Endothelial cell of umbilical vein (primary cell): Measurements from ENCODE around the gene SLC2A11. TPM values are rescaled to one million over a fixed set of nuclear protein-coding genes. Genes with fewer than 3 reads are reported as not detected.

Source experiments
- BruUV-seq: library from RNA; stranded (reverse); fragments of 400-500 nt; replicated peaks from 2 replicates; lab custom pipeline; 2021; lab: Mats Ljungman, UMichigan
- CTCF ChIA-PET: fragments of 300-600, 350-600 bp; sonication (Branson Sonifier 250); formaldehyde crosslinking; loops from one replicate; lab custom pipeline; 2021; ENCODE audit warnings: antibody characterized with exemption, inconsistent platforms; lab: Charles Lee
- POLR2A ChIA-PET: fragments of 300-600, 350-600 bp; sonication (Branson Sonifier 250); formaldehyde crosslinking; loops from one replicate; lab custom pipeline; 2021; ENCODE audit warnings: antibody characterized with exemption, inconsistent platforms; lab: Charles Lee
- DNase-seq: peaks from one replicate; pipeline ENCODE4 v3.0.0-alpha.2; 2011; ENCODE audit warnings: low read depth, low spot score
- FAIRE-seq: peaks from 2 replicates; lab custom pipeline; 2011; peaks lifted over from hg19 to GRCh38; lab: Jason Lieb, UNC
- H2AFZ ChIP-seq: 2 replicates; pipeline ENCODE4 v1.6.0; 2012; ENCODE audit warnings: low read depth, low read length, control low read depth, inconsistent platforms
- H3K27ac ChIP-seq: 2 replicates; pipeline ENCODE4 v1.5.1; 2011; ENCODE audit warnings: low read depth, mild to moderate bottlenecking, control low read depth, low read length, moderate library complexity; ENCODE audit not compliant: insufficient read depth
- H3K27me3 ChIP-seq, 2 experiments: 2 replicates each; pipeline versions ENCODE4 v1.6.0 to v1.6.1; 2011; ENCODE audit warnings: low read length in 2 of 2, mixed read lengths in 1 of 2; ENCODE audit not compliant: control insufficient read depth in 2 of 2, insufficient read depth in 2 of 2
- H3K36me3 ChIP-seq, 2 experiments: 2 replicates in 1 of 2; 3 replicates in 1 of 2; pipeline ENCODE4 v1.5.1; 2011; ENCODE audit warnings: low read length in 2 of 2, mild to moderate bottlenecking in 1 of 2, moderate library complexity in 1 of 2; ENCODE audit not compliant: control insufficient read depth in 2 of 2, insufficient read depth in 2 of 2; ENCODE audit errors: extremely low read depth in 1 of 2
- H3K4me1 ChIP-seq: 3 replicates; pipeline ENCODE4 v1.5.1; 2011; ENCODE audit warnings: mild to moderate bottlenecking, low read length; ENCODE audit not compliant: control insufficient read depth, insufficient read depth; ENCODE audit errors: extremely low read depth
- H3K4me2 ChIP-seq: 2 replicates; pipeline ENCODE4 v1.6.1; 2011; ENCODE audit warnings: low read length, control low read depth, mixed read lengths; ENCODE audit not compliant: insufficient read depth
- H3K4me3 ChIP-seq, 3 experiments: fragments of 200-600 bp in 1 of 3; sonication (generic), shearing (Covaris generic) in 1 of 3; replicated peaks in 1 of 3; 2 replicates each; pipeline ENCODE4 v1.5.1; 2011 to 2016; ENCODE audit warnings: control low read depth in 3 of 3, low read length in 3 of 3, mild to moderate bottlenecking in 2 of 3, inconsistent platforms in 1 of 3, low read depth in 1 of 3, moderate library complexity in 1 of 3; ENCODE audit not compliant: insufficient read depth in 1 of 3
- H3K79me2 ChIP-seq: 2 replicates; pipeline ENCODE4 v1.6.0; 2012; ENCODE audit warnings: low read length, inconsistent platforms; ENCODE audit not compliant: control insufficient read depth, insufficient read depth
- H3K9ac ChIP-seq: replicated peaks from 2 replicates; pipeline ENCODE3; 2011; ENCODE audit warnings: low read length, control low read depth; ENCODE audit not compliant: insufficient read depth; ENCODE audit errors: extremely low read depth
- H3K9me1 ChIP-seq: replicated peaks from 3 replicates; pipeline ENCODE4 v1.6.0; 2011; ENCODE audit warnings: mild to moderate bottlenecking, low read length; ENCODE audit not compliant: control insufficient read depth, insufficient read depth; ENCODE audit errors: extremely low read depth
- H3K9me3 ChIP-seq: replicated peaks from 2 replicates; pipeline ENCODE4 v1.5.1; 2012; ENCODE audit warnings: low read length, inconsistent platforms; ENCODE audit not compliant: control insufficient read depth, insufficient read depth
- H4K20me1 ChIP-seq: replicated peaks from 2 replicates; pipeline ENCODE3; 2011; ENCODE audit warnings: mild to moderate bottlenecking, low read length; ENCODE audit not compliant: control insufficient read depth, insufficient read depth; ENCODE audit errors: extremely low read depth
- EZH2 ChIP-seq: IDR thresholded peaks from 2 replicates; pipeline ENCODE4 v1.6.1; 2012; ENCODE audit warnings: borderline replicate concordance, low read depth, mild to moderate bottlenecking, moderate library complexity, low read length, inconsistent platforms; ENCODE audit not compliant: severe bottlenecking
- FOS ChIP-seq: IDR thresholded peaks from 2 replicates; pipeline ENCODE4 v1.6.1; 2011; ENCODE audit warnings: mild to moderate bottlenecking, low read length, moderate library complexity, borderline replicate concordance; ENCODE audit not compliant: insufficient read depth
- GATA2 ChIP-seq: IDR thresholded peaks from 2 replicates; pipeline ENCODE4 v1.7.0; 2011; ENCODE audit warnings: low read depth, mild to moderate bottlenecking, moderate library complexity, mixed read lengths, low read length; ENCODE audit not compliant: insufficient read length, insufficient read depth
- JUN ChIP-seq: IDR thresholded peaks from 2 replicates; pipeline ENCODE4 v1.6.1; 2011; ENCODE audit warnings: borderline replicate concordance, low read depth; ENCODE audit not compliant: insufficient read length, insufficient read depth
- MAX ChIP-seq: IDR thresholded peaks from 2 replicates; pipeline ENCODE4 v1.6.1; 2011; ENCODE audit not compliant: insufficient read depth, insufficient read length
- MYC ChIP-seq: IDR thresholded peaks from one replicate; pipeline ENCODE4 v1.6.1; 2011; ENCODE audit warnings: mild to moderate bottlenecking, low read depth, low read length
- POLR2A ChIP-seq: IDR thresholded peaks from 2 replicates; pipeline ENCODE4 v1.6.1; 2012; ENCODE audit warnings: low read depth, mild to moderate bottlenecking, control low read depth, low read length
- POLR2AphosphoS5 ChIP-seq: IDR thresholded peaks from 2 replicates; pipeline ENCODE4 v1.6.1; 2012; ENCODE audit warnings: low read depth, mild to moderate bottlenecking, control low read depth, low read length, moderate library complexity; ENCODE audit not compliant: insufficient read depth
- dilution Hi-C: fragments of 300-500 bp; cut with MboI; formaldehyde crosslinking; loops from one replicate; pipeline ENCODE4 v1.15.0; 2019; ENCODE audit warnings: low sequenced_read_pairs; ENCODE audit not compliant: extremely low pct_ligation_motif_present
- intact Hi-C: fragments of 100-400 bp; cut with micrococcal nuclease; formaldehyde crosslinking; loops from one replicate; pipeline ENCODE4 v1.10.0; 2022
- polyA plus RNA-seq, 4 experiments: library from polyadenylated mRNA; depleted of rRNA in 3 of 4; stranded (reverse) in 3 of 4; unstranded in 1 of 4; fragments of >200 nt; gene quantifications; 2 replicates each; pipeline versions ENCODE4 v1.2.1 to v1.2.3, GENCODE V29; 2011 to 2012; ENCODE audit warnings: missing spikeins in 1 of 4
- total RNA-seq: library from RNA; stranded (reverse); gene quantifications from 2 replicates; pipeline ENCODE4 v1.2.3, GENCODE V29; 2021
- TF ChIP-seq, protein P1 (sequence below), 2 donors: IDR thresholded peaks; 1 replicate in 1 of 2; 2 replicates in 1 of 2; pipeline ENCODE4 v1.5.1; 2011; ENCODE audit warnings: low read length in 2 of 2, mild to moderate bottlenecking in 2 of 2, moderate library complexity in 2 of 2, control low read depth in 1 of 2, inconsistent platforms in 1 of 2, low read depth in 1 of 2; ENCODE audit not compliant: insufficient read depth in 1 of 2; ENCODE audit errors: extremely low read depth in 1 of 2

Gene SLC2A11
- total and polyA plus RNA-seq, 2 donors (not counting 3 experiments of a cell fraction or from before 2014, with no cell fraction given), result 4.2 to 4.6 TPM

DNA sequence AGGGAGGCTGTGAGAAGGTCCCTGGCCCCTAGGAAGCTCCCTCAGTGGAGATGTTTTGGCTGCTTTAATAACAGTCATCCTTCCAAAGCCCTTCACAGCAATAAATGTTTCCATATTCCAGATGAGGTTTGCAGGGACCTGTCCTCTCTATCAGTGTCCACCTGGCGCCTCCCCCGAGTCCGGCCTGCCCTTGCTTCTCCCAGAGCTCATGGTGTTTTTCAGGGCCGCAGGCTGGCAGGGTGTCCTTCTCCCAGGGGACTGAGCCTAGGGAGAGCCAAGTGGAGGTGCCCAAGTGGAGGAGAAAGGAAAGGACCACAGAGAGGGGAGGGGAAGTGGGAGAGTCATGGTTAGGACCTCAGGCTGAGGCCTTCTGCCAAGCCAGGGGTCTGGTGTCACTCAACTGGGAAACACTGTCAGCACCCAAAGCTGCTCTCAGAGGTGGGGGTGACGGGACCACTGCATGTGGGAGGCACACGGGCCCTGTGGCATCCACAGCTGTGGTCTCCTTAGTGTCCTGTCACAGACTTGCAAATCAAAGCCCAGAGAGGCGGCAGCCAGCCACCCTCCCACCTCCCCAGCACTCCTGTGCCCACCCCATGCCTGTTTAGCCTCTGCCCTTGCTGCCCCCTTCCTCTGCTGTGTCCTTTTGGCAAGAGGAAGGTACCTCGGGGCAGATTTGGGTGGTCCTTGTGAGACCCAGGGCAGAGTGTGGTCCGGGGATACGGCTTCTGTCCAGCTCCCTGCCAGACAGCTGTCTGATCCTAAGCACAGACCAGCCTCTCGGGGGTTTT is 25.3 kb upstream of the SLC2A11 start:
- intact Hi-C loops, result no loop called here
- no peaks in the 10 kb centered on the region for H3K9me1 ChIP-seq
- H3K27me3 ChIP-seq, result no peaks in the 10 kb centered on the region
- H3K4me1 ChIP-seq, result no peaks in the 10 kb centered on the region
- DNase-seq (no peak), FAIRE-seq (no peak)
- no peaks in the 10 kb centered on the region for H3K9me3 ChIP-seq
- ChIA-PET POLR2A (no interaction called here), CTCF (interaction anchor here (1.6 kb wide), 1 partner anchor 18 kb away, joined by 5 read pairs; no protein-coding TSS in a partner anchor)
- peaks cover 13 to 49% of the 10 kb centered on the region in 2 experiments for H3K36me3 ChIP-seq
- no peaks in the 10 kb centered on the region for H4K20me1 ChIP-seq
- H3K79me2 ChIP-seq, result no peaks in the 10 kb centered on the region
- no peak overlapping the region for H3K9ac ChIP-seq
- BruUV-seq, result no TSS peak
- TF ChIP-seq FOS, result no peak
- TF ChIP-seq GATA2, result no peak
- TF ChIP-seq MYC, result no peak
- no peak for TF ChIP-seq MAX
- TF ChIP-seq, protein P1, sequence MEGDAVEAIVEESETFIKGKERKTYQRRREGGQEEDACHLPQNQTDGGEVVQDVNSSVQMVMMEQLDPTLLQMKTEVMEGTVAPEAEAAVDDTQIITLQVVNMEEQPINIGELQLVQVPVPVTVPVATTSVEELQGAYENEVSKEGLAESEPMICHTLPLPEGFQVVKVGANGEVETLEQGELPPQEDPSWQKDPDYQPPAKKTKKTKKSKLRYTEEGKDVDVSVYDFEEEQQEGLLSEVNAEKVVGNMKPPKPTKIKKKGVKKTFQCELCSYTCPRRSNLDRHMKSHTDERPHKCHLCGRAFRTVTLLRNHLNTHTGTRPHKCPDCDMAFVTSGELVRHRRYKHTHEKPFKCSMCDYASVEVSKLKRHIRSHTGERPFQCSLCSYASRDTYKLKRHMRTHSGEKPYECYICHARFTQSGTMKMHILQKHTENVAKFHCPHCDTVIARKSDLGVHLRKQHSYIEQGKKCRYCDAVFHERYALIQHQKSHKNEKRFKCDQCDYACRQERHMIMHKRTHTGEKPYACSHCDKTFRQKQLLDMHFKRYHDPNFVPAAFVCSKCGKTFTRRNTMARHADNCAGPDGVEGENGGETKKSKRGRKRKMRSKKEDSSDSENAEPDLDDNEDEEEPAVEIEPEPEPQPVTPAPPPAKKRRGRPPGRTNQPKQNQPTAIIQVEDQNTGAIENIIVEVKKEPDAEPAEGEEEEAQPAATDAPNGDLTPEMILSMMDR (IDR thresholded peaks at IDR 0.05; ENCODE audit: extremely low read depth in 1 of 2, insufficient read depth in 1 of 2, low read depth in 1 of 2, low read length in 2 of 2), result no peak
- TF ChIP-seq JUN, result no peak
- TF ChIP-seq POLR2AphosphoS5, result no peak
- TF ChIP-seq POLR2A, result no peak
- TF ChIP-seq EZH2, result no peak
- no peak overlapping the region for H3K4me2 ChIP-seq
- no peak overlapping the region for H3K4me3 ChIP-seq
- dilution Hi-C loops, result no loop called here
- no peak overlapping the region for H3K27ac ChIP-seq
- H2AFZ ChIP-seq, result no peak overlapping the region
